GM23338 (cell line): ENCODE results near the gene SLC26A4.

Experiments used
- CREB1 ChIP-seq: fragments of 250-450 bp; sonication (Bioruptor Pico); IDR thresholded peaks from 2 replicates; pipeline ENCODE4 v1.5.0; 2020; ENCODE audit warnings: low read depth, mild to moderate bottlenecking, moderate library complexity
- CTCF ChIP-seq, 2 experiments: fragments of 200-600 bp in 1 of 2; sonication (generic) in 1 of 2; conservative IDR thresholded peaks; 2 replicates each; pipeline versions ENCODE4 v1.5.1 to v1.6.1; 2016 to 2017; ENCODE audit warnings: antibody characterized with exemption in 2 of 2, low read depth in 2 of 2, mild to moderate bottlenecking in 2 of 2, moderate library complexity in 1 of 2
- ETS1 ChIP-seq: IDR thresholded peaks from 2 replicates; pipeline ENCODE4 v1.6.1; 2016; ENCODE audit warnings: antibody characterized with exemption
- EZH2 ChIP-seq: fragments of 200-600 bp; sonication (generic); IDR thresholded peaks from one replicate; pipeline ENCODE4 v1.8.0; 2017; ENCODE audit warnings: antibody characterized with exemption, mild to moderate bottlenecking, low read depth; ENCODE audit not compliant: unreplicated experiment
- EZH2phosphoT487 ChIP-seq: fragments of 200-600 bp; sonication (generic); IDR thresholded peaks from one replicate; pipeline ENCODE4 v1.8.1; 2018; ENCODE audit warnings: antibody characterized with exemption; ENCODE audit not compliant: unreplicated experiment
- JUNB ChIP-seq: IDR thresholded peaks from one replicate; pipeline ENCODE4 v1.6.1; 2016; ENCODE audit warnings: antibody characterized with exemption; ENCODE audit not compliant: unreplicated experiment
- NANOG ChIP-seq: IDR thresholded peaks from 2 replicates; pipeline ENCODE4 v1.6.1; 2016; ENCODE audit warnings: antibody characterized with exemption, borderline replicate concordance
- POLR2AphosphoS5 ChIP-seq: IDR thresholded peaks from 2 replicates; pipeline ENCODE4 v1.6.1; 2016; ENCODE audit warnings: antibody characterized with exemption, low read depth
- REST ChIP-seq: IDR thresholded peaks from one replicate; pipeline ENCODE4 v1.6.1; 2018; ENCODE audit warnings: antibody characterized with exemption; ENCODE audit not compliant: unreplicated experiment
- STAT1 ChIP-seq: IDR thresholded peaks from one replicate; pipeline ENCODE4 v1.6.1; 2016; ENCODE audit warnings: antibody characterized with exemption; ENCODE audit not compliant: unreplicated experiment
- ZNF114 ChIP-seq: fragments of 250-450 bp; sonication (Bioruptor Pico); IDR thresholded peaks from 2 replicates; pipeline ENCODE4 v1.5.0; 2020; ENCODE audit warnings: mild to moderate bottlenecking, moderate library complexity
- ZNF331 ChIP-seq: fragments of 250-450 bp; sonication (Bioruptor Pico); IDR thresholded peaks from 2 replicates; pipeline ENCODE4 v1.5.0; 2020; ENCODE audit warnings: low read depth, mild to moderate bottlenecking, moderate library complexity
- ZNF462 ChIP-seq: fragments of 250-450 bp; sonication (Bioruptor Pico); IDR thresholded peaks from 2 replicates; pipeline ENCODE4 v1.5.0; 2020; ENCODE audit warnings: mild to moderate bottlenecking, moderate library complexity

- TF ChIP-seq REST (no peak), CTCF (conservative IDR thresholded peaks at IDR 0.05; ENCODE audit: low read depth in 2 of 2) (no peak), ETS1 (no peak), NANOG (no peak), EZH2 (no peak), EZH2phosphoT487 (no peak), POLR2AphosphoS5 (no peak), JUNB (no peak), ZNF331 (CRISPR knock-in tag) (no peak), CREB1 (CRISPR knock-in tag) (no peak), ZNF114 (no peak), STAT1 (no peak), ZNF462 (CRISPR knock-in tag) (no peak)
Measured at GRCh38 chr7:107622429-107622828, 38.2 kb upstream of the SLC26A4 start.
